Activated T-cell treated with anti-CD3 and anti-CD28 coated beads, Interleukin-2, amount 50 U/mL, for 48 hours (primary cell): ENCODE results near the gene SGMS2.

Source experiments
- DNase-seq, 2 experiments: peaks; one replicate each; pipeline ENCODE4 v3.0.0-alpha.2; 2020

Gene SGMS2

DNA sequence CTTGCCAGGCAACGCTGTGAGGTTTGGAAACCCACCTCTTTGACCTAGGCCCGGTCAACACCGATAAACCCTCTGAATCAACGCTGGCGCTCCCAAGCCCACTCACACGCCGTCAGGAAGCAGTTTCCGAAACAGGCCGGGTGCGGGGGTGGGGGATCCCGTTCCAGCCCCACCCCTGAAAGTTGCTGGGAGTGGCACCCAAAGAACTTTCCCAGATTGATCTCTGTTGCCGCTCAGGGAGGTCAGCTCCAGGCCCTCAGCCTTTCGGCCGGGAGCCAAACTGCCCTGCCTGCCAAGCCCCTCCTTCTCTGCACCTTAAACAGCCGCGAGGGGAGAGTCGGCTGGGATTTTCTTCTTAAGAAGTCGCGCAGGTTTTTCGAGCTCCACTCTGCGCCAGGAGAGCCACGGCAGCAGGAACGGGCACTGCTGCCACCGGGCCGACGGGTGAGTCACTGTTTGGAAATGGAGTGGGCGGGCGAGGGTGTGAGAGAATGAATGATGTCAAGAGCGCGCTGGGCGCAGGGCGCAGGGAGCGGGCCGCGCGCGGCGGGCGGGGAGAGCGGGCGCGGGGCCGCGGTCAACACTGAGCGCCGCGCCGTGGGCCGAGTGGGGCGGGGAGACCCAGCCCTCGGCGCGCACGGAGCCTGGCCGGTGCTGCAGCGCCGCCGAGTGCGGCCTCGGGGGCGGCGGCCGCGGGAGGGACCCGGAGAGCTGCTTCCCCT lies at the start of gene SGMS2:
Gene SGMS2, plus strand, starts transcription at position 583 of the 722 bp plus-strand sequence. CDS start 70,622 bp downstream, outside the sequence.
- DNase-seq = peak; percentile 84

- no peak for DNase-seq
Observed at GRCh38 chr4:107777890-107778289, 46.8 kb upstream of the SGMS2 start.

DNA sequence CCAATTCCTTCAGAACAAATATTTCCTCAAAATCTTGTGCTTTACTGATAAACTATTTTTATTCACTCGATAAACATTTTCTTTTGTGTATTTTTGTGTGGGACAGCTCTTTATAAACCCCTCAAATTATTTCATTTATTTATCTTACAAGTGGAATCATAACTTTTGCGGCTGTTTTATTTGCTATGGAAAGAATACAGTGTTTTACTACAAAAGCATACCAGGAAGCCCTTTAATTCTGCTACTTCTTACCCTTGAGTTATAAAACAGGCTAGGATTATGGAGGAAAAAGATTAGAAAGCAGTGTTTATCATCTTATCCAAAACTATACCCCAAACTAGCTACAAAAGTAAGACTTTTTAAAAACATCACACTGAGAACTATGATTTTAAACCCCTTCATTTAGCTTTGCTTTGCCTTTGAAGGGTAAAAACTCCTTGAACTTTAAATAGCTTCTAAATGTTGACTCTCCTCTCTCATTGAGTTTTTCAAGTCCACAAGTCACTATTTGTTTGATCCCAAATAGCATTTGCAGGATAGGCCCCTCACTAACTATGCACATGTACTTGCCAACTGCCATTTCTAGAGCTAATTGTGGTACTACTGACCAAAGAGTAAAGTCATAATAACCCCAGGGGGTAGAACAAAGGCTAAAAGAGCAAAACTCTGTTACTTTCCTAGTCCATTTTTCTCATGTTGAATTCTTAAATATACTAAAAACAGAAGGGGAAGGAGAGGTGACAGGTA lies 45.8 kb upstream of the SGMS2 start:
- no peak for DNase-seq

- no peak for DNase-seq
Observed at GRCh38 chr4:107780665-107781064, 44.1 kb upstream of the SGMS2 start.

DNA sequence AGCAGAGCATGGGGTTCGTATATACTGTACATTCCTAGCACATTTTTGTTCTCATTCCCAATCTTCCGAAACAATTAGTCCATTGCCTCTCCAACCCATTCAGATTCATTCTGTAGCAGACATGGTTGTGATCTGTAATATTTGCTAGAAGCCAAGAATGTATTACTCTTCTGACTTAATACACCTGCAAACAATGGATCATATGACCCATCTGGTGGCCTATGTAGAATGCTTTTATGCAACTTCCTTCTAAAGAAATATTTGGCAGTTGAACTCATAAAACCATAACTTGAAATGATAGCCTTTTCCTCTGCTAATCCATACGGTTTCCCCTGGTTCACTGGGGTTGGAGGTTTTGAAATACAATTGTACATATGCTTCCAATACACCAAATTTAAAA lies 32.8 kb upstream of the SGMS2 start:
- no peak for DNase-seq

GRCh38 chr4:107792711-107793110 lies 32.0 kb upstream of the SGMS2 start:
- no peak for DNase-seq

DNA sequence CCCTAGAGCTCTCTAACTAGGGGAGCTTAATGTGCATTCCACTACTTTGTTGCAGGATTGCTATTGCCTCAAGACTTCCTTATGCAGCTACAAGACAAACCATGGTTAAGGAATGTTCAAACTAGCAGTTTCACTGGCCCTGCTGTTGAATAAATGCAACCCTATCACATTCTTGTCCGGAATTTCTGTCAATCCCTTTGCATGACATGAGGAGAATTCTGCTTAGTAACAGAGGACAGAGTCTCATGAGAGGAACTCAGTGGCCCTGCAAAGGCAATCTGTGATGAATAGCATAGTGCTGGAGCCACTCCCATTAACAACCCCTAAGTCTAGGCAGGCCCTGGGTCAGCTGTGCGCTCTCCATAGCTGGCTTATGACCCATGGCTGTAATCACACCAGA lies 30.7 kb upstream of the SGMS2 start:
- DNase-seq = no peak

DNA sequence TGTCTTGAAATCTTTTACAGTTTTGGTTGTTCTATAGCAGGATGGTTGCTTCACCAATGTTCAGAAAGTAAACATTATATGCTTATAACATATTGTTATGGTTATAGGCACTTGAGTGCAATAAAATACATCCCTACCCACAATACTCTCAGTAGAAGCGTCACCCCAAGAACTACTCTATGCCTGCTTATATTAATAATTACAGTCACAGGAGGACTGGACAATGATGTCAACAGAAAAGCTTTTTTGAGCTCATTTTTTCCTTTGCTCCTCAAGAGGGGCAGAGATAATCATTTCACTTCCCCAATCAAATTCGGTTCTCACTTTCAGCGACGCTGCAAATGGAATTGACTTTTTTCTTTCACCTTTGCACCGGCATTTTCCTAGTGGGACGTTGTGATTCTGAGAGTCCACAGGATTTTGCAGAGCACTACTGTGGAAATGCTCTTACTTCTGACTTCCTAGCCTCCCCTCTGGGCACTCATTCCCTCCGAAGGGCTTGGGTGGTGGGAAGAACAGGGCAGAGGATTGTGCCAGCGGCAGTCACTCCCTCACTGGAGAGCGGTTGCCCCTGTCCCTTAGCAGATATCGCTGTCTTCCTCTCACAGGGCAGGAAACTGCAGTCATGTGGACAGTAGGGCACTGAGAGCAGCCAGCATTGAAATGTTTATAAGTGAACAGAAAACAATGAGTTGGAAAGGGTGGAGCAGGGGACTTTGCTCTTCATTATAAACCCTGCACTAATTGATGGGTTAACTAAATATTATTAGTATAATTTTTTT lies 24.9 kb upstream of the SGMS2 start:
- no peak for DNase-seq

- no peak for DNase-seq
Observed at GRCh38 chr4:107800706-107801105, 24.0 kb upstream of the SGMS2 start.

GRCh38 chr4:107801766-107802211 lies 22.9 kb upstream of the SGMS2 start:
- DNase-seq = no peak

GRCh38 chr4:107804956-107805355 lies 19.8 kb upstream of the SGMS2 start:
- no peak for DNase-seq

- DNase-seq = no peak
Observed at GRCh38 chr4:107806196-107806595, 18.5 kb upstream of the SGMS2 start.

DNA sequence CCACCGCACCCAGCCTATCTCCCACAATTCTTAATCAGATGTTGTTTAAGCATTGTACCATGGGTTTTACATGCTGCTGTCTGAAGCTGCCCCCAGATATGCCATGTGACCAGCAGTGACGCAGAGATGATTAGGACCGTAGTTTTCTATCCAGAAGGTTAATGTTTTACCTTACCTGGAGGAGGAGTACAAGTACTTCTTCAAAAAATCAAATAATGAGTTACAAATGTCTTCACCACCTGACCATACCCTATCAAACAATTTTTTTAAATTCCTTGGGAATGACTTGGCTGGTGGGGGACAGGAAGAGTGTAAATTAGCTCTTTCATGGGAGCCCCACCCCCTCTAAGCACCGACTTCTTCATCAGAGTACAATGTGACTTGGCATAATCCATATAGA lies 16.2 kb upstream of the SGMS2 start:
- no peak for DNase-seq

DNA sequence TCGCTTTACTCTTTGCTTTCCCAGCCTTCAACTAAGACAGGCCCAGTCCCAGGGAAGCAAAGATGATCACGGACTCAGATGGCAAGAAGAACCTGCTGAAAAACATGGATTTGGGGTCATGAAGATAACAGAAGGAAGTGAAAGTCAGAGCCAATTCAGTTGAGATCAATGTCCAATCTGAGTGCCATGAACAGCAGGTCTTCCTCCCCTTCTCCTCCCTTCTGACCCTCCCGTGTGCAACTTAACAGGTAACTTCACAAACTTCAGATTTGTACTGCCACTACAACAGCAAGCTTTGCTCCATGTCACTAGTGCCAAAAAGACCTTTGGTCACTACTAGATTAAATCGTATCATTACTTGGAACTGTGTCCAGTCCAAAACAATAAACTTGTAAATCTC lies 15.5 kb upstream of the SGMS2 start:
- DNase-seq = no peak

DNA sequence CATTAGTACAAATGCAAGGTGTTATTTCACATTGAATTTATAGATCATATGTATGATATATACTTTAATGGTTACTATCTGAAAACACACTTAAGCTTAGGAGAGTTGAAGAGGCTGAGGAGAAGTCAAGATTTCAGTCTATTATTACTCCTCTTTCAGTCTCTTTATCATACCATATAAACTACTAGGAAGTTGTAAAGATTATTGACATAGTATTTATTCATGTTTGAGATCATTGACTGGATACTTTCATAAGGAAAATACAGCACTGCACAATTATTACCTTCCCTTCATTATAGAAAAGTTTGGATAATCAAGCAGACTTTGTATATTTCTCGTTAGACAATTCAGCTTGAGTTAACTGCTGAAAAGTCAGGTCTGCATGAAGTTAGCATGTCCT lies 10.0 kb upstream of the SGMS2 start:
- no peak for DNase-seq

GRCh38 chr4:107815158-107815557 lies 9.6 kb upstream of the SGMS2 start:
- DNase-seq = no peak

DNA sequence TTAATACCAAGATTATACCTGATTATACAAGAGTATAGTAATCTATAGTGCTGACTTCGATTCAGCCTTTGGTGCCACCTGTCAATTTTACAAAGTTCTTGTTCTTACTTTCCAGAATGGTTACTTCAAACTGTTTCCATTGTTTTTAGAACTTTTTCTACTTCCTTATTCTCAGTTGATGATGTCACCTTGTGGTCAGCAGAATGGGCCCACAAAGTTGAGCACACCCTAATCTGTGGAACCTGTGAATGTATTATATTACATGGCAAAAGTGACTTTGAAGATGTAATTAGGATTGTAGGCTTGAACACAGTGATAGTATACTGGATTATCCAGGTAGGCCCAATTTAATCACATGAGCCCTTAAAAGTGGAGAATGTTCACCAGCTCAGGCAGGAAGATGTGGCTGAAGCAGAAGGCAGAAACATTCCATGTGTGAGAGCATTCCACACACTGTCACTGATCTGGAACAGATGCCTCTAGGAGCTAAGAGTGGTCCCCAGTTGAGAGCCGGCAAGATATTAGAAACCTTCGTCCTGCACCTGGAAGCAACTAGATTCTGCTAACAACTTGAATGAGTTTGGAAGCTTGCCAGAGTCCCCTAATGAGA lies 6.3 kb upstream of the SGMS2 start:
- DNase-seq = no peak

DNA sequence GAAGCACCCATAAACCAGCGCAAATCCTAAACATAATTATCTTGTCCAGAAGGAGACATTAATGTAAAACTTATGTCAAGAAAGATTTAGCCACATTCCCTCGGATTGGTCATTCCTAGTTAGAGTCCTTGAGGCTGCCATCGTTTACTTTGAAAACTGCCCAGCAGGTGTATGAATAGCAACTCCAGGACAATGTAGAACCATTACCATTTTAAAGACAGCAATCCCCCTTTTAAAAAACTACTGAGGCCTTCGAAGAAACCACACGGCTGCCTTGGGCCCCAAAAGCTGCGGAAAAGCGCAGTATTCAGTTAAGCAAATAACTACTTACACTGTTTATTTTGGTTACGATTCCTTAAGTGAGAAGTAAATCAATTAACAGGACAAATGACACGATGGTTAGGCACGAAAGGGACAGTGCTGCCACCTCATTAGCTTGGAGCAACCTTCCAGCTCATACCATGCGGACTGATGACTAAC lies 822 bp upstream of the SGMS2 start:
- no peak for DNase-seq

DNA sequence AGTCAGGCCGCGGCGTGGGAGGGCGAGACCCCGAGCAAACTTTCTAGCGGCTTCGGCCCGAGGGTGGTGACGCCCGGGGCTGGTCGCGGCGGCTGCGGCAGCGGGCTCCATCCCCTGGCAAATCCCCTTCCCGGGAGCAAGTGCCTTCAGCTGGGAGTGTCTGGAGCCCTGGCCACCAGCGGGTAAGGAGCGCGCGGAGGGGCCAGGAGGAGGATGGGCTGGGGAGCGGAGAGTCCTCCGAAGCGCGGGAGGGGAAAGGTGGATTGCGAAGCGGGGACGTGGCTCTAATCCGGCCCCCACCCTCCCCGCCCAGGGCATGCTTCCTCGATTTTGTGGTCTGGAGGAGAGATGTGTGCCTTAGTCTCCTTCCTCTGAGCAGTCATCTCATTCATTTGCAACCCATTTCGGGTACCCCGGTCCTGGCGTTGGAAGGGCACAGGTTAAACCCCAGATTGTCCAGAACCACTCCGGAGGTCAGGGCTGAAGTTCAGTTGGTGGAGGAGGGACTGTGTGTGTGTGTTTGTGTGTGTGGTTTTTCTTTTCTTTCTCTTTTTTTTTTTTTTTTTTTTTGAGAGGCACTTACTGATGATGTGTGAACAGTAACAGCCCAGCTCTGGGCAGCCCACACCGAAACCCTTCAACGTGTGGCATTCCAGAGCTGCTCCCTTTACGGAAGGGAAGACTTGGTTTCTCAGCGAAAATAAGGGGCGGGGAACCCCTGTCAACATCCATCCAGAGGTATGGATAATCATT lies 516 bp downstream of the SGMS2 start:
- DNase-seq = peak in 1 of 2 experiments; percentile 41

- DNase-seq = no peak
Observed at GRCh38 chr4:107826421-107826980, 1.8 kb downstream of the SGMS2 start.

GRCh38 chr4:107828315-107829090 lies 3.8 kb downstream of the SGMS2 start:
- no peak for DNase-seq
